SKM-1 treated with dmso at 0.1 percent for 144 hours (cell line): ENCODE measurements around the gene CCDC91.
A peak's percentile ranks its signal among the peaks of the same experiment; 100 is the strongest.

ENCODE experiments used
- DNase-seq: peaks from one replicate; lab custom pipeline; 2025; ENCODE audit not compliant: unreplicated experiment; lab: John Stamatoyannopoulos, UW

Gene CCDC91

GRCh38 chr12:28574746-28575592, 384.7 kb downstream of the CCDC91 start:
- no peak for DNase-seq

- DNase-seq, result no peak
Measured at GRCh38 chr12:28575593-28576205, 385.4 kb downstream of the CCDC91 start.

GRCh38 chr12:28578361-28578760, 388.1 kb downstream of the CCDC91 start:
- no peak for DNase-seq

GRCh38 chr12:28578833-28579252, 388.6 kb downstream of the CCDC91 start:
- no peak for DNase-seq

GRCh38 chr12:28582672-28583376, 392.6 kb downstream of the CCDC91 start:
- DNase-seq, result no peak

GRCh38 chr12:28583701-28584261, 393.5 kb downstream of the CCDC91 start:
- DNase-seq, result peak; percentile 57

- DNase-seq, result no peak
Measured at GRCh38 chr12:28585146-28585545, 394.9 kb downstream of the CCDC91 start.

- no peak for DNase-seq
Measured at GRCh38 chr12:28586481-28586880, 396.2 kb downstream of the CCDC91 start.

- no peak for DNase-seq
Measured at GRCh38 chr12:28591831-28592230, 401.6 kb downstream of the CCDC91 start.
